GM12865 (cell line): ENCODE data around the gene SHC4.

Experiments used
- DNase-seq: peaks from one replicate; pipeline ENCODE4 v3.0.0; 2010; ENCODE audit warnings: low read depth
- H3K4me3 ChIP-seq: 2 replicates; pipeline ENCODE4 v1.5.1; 2011; ENCODE audit warnings: mild to moderate bottlenecking, low read depth, low read length, control low read depth
- CTCF ChIP-seq: IDR thresholded peaks from 2 replicates; pipeline ENCODE4 v1.5.1; 2011; ENCODE audit warnings: low read length, control low read depth, low read depth, inconsistent platforms; ENCODE audit not compliant: insufficient read depth; ENCODE audit errors: missing control alignments

SHC4 gene

GRCh38 chr15:48963524-48964113 lies at the start of gene SHC4:
SHC4 (minus strand) TSS chr15:48963919; CDS start chr15:48963015, 904 bp downstream.
- H3K4me3 ChIP-seq: peak within 1 kb of the TSS; percentile 28
- TF ChIP-seq CTCF: no peak
- DNase-seq: peak; percentile 53

GRCh38 chr15:48999314-48999713 lies 35.6 kb upstream of the SHC4 start:
- no peak overlapping the region for H3K4me3 ChIP-seq
- DNase-seq: no peak
- TF ChIP-seq CTCF: no peak

- no peak for TF ChIP-seq CTCF
- no peak for DNase-seq
- H3K4me3 ChIP-seq: no peak overlapping the region
These were observed 32.6 kb upstream of the SHC4 start for GRCh38 chr15:48996276-48996675.

GRCh38 chr15:48993380-48993779 lies 29.7 kb upstream of the SHC4 start:
- DNase-seq: no peak
- no peak overlapping the region for H3K4me3 ChIP-seq
- no peak for TF ChIP-seq CTCF

GRCh38 chr15:48992545-48992944 lies 28.8 kb upstream of the SHC4 start:
- TF ChIP-seq CTCF: no peak
- DNase-seq: peak; percentile 58
- no peak overlapping the region for H3K4me3 ChIP-seq

DNA sequence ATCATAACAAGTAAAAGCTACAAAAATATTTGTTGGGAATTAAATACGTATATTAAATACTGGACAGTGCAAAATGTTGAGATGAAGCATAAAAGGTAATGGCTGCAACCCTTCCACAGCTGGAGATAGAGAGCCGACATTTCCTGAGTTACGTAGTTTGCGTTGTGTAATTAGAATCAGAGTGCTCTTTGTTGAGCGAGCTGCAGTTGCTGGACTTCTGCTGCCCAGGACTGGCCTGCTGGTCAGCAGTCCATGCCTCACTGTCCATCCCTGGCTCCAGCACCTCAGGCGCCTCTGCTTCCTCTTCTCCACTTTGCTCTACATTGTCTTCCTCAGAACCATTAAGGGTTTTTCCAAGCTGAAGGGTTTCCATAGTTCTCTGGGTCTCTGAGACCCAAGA lies 28.4 kb upstream of the SHC4 start:
- no peak for DNase-seq
- no peak overlapping the region for H3K4me3 ChIP-seq
- TF ChIP-seq CTCF: no peak

GRCh38 chr15:48989170-48989569 lies 25.5 kb upstream of the SHC4 start:
- no peak for TF ChIP-seq CTCF
- DNase-seq: no peak
- no peak overlapping the region for H3K4me3 ChIP-seq
